IPS-20b (cell line): ENCODE data around the gene QSOX2.
"Not testable (repeated sequence)": the region's sequence is repeated elsewhere in the genome, so short reads cannot be mapped to it uniquely, and the experiment has no call there.

ENCODE experiments used
- H3K27ac ChIP-seq: one replicate; pipeline ENCODE4 v1.5.1; 2013; ENCODE audit warnings: low read length
- H3K27me3 ChIP-seq: 2 replicates; pipeline ENCODE4 v1.6.1; 2013; ENCODE audit warnings: mild to moderate bottlenecking, low read length, inconsistent platforms; ENCODE audit not compliant: insufficient read depth
- H3K36me3 ChIP-seq: 2 replicates; pipeline ENCODE4 v1.6.1; 2013; ENCODE audit warnings: low read depth, mild to moderate bottlenecking, inconsistent platforms, low read length, moderate library complexity; ENCODE audit not compliant: insufficient read depth
- H3K4me1 ChIP-seq: 2 replicates; pipeline ENCODE4 v1.6.1; 2013; ENCODE audit warnings: mild to moderate bottlenecking, control low read depth, inconsistent platforms, low read length, moderate library complexity; ENCODE audit not compliant: insufficient read depth
- H3K4me3 ChIP-seq: 2 replicates; pipeline ENCODE4 v1.5.1; 2013; ENCODE audit warnings: mild to moderate bottlenecking, low read length, inconsistent platforms
- H3K9ac ChIP-seq: 2 replicates; pipeline ENCODE4 v1.6.1; 2013; ENCODE audit warnings: low read depth, mild to moderate bottlenecking, inconsistent platforms, low read length, moderate library complexity
- H3K9me3 ChIP-seq: 2 replicates; pipeline ENCODE4 v1.6.1; 2013; ENCODE audit warnings: mild to moderate bottlenecking, low read depth, low read length, inconsistent platforms; ENCODE audit not compliant: insufficient read depth

The QSOX2 gene

GRCh38 chr9:136270173-136270705, 24.6 kb upstream of the QSOX2 start:
- Histone ChIP-seq H3K36me3 (no peaks in the 10 kb centered on the region), H3K9me3 (no peaks in the 10 kb centered on the region)

GRCh38 chr9:136268735-136269134, 23.1 kb upstream of the QSOX2 start:
- Histone ChIP-seq H3K27me3 (peaks cover 7% of the 10 kb centered on the region; the same call in 1 of the 2 replicates), H3K27ac (no peak overlapping the region), H3K36me3 (no peaks in the 10 kb centered on the region), H3K9me3 (no peaks in the 10 kb centered on the region), H3K9ac (no peak overlapping the region), H3K4me1 (peaks cover 5% of the 10 kb centered on the region), H3K4me3 (no peak overlapping the region)

More at GRCh38 chr9:136270173-136270705, 24.6 kb upstream of the QSOX2 start:
- no peak overlapping the region for H3K9ac ChIP-seq
- H3K4me1 ChIP-seq = peaks cover 5% of the 10 kb centered on the region
- no peak overlapping the region for H3K4me3 ChIP-seq
- no peak overlapping the region for H3K27ac ChIP-seq
- H3K27me3 ChIP-seq = peaks cover 7% of the 10 kb centered on the region; the same call in 1 of the 2 replicates

- no peak overlapping the region for H3K9ac ChIP-seq
- H3K4me3 ChIP-seq = peak overlapping the region; percentile 68; the same call in 1 of the 2 replicates
- no peak overlapping the region for H3K27ac ChIP-seq
- H3K4me1 ChIP-seq = peaks cover 5% of the 10 kb centered on the region
- H3K27me3 ChIP-seq = peaks cover 7% of the 10 kb centered on the region; the same call in 1 of the 2 replicates
- no peaks in the 10 kb centered on the region for H3K9me3 ChIP-seq
- H3K36me3 ChIP-seq = no peaks in the 10 kb centered on the region
These were observed 22.7 kb upstream of the QSOX2 start for GRCh38 chr9:136268318-136268717.

- Histone ChIP-seq H3K27me3 (peaks cover 7% of the 10 kb centered on the region; the same call in 1 of the 2 replicates), H3K27ac (no peak overlapping the region), H3K4me1 (peaks cover 5% of the 10 kb centered on the region)
These were observed 21.9 kb upstream of the QSOX2 start for GRCh38 chr9:136267261-136268111.

GRCh38 chr9:136266641-136267040, 21.0 kb upstream of the QSOX2 start:
- H3K9me3 ChIP-seq, H3K9ac ChIP-seq, H3K4me1 ChIP-seq, H3K27ac ChIP-seq, H3K36me3 ChIP-seq, H3K27me3 ChIP-seq: not testable (repeated sequence)
- H3K4me3 ChIP-seq = peak overlapping the region; percentile 45; the same call in 1 of the 2 replicates

More at GRCh38 chr9:136267261-136268111, 21.9 kb upstream of the QSOX2 start:
- Histone ChIP-seq H3K4me3 (peak overlapping the region; percentile 68), H3K9ac (peak overlapping the region; percentile 66; the same call in 1 of the 2 replicates), H3K9me3 (no peaks in the 10 kb centered on the region), H3K36me3 (no peaks in the 10 kb centered on the region)

- Histone ChIP-seq H3K9me3 (no peaks in the 10 kb centered on the region), H3K36me3 (no peaks in the 10 kb centered on the region), H3K27ac (no peak overlapping the region), H3K27me3 (peaks cover 7% of the 10 kb centered on the region; the same call in 1 of the 2 replicates), H3K9ac (no peak overlapping the region), H3K4me3 (no peak overlapping the region), H3K4me1 (peaks cover 5% of the 10 kb centered on the region)
These were observed 20.1 kb upstream of the QSOX2 start for GRCh38 chr9:136265561-136266355.

GRCh38 chr9:136264441-136265405, 19.1 kb upstream of the QSOX2 start:
- Histone ChIP-seq H3K4me3 (no peak overlapping the region), H3K4me1 (peaks cover 5% of the 10 kb centered on the region), H3K27me3 (peaks cover 7% of the 10 kb centered on the region; the same call in 1 of the 2 replicates), H3K9ac (no peak overlapping the region; the same call in 1 of the 2 replicates), H3K36me3 (no peaks in the 10 kb centered on the region), H3K9me3 (no peaks in the 10 kb centered on the region), H3K27ac (no peak overlapping the region)

GRCh38 chr9:136264031-136264430, 18.4 kb upstream of the QSOX2 start:
- H3K9ac ChIP-seq = no peak overlapping the region; the same call in 1 of the 2 replicates
- H3K27ac ChIP-seq = no peak overlapping the region
- no peaks in the 10 kb centered on the region for H3K36me3 ChIP-seq
- H3K4me1 ChIP-seq = peaks cover 5% of the 10 kb centered on the region
- H3K4me3 ChIP-seq = no peak overlapping the region
- peaks cover 7% of the 10 kb centered on the region; the same call in 1 of the 2 replicates for H3K27me3 ChIP-seq
- H3K9me3 ChIP-seq = no peaks in the 10 kb centered on the region

GRCh38 chr9:136262671-136263178, 17.1 kb upstream of the QSOX2 start:
- Histone ChIP-seq H3K36me3 (no peaks in the 10 kb centered on the region), H3K27ac (no peak overlapping the region), H3K9me3 (no peaks in the 10 kb centered on the region), H3K4me3 (no peak overlapping the region), H3K4me1 (no peaks in the 10 kb centered on the region; the same call in 1 of the 2 replicates), H3K9ac (no peak overlapping the region), H3K27me3 (peaks cover 1% of the 10 kb centered on the region; the same call in 1 of the 2 replicates)

GRCh38 chr9:136261686-136262430, 16.2 kb upstream of the QSOX2 start:
- Histone ChIP-seq H3K4me3 (no peak overlapping the region), H3K27ac (no peak overlapping the region), H3K4me1 (no peaks in the 10 kb centered on the region), H3K9me3 (no peaks in the 10 kb centered on the region), H3K27me3 (no peaks in the 10 kb centered on the region), H3K36me3 (no peaks in the 10 kb centered on the region), H3K9ac (no peak overlapping the region)
